GM18507 (cell line): ENCODE measurements around the gene DUSP22.

Experiments used
- DNase-seq: peaks from one replicate; pipeline ENCODE4 v3.0.0; 2011; ENCODE audit warnings: low read depth; ENCODE audit not compliant: insufficient read length; ENCODE audit errors: extremely low spot score
- FAIRE-seq: peaks from 2 replicates; lab custom pipeline; 2011; peaks lifted over from hg19 to GRCh38; lab: Jason Lieb, UNC

DUSP22 gene

DNA sequence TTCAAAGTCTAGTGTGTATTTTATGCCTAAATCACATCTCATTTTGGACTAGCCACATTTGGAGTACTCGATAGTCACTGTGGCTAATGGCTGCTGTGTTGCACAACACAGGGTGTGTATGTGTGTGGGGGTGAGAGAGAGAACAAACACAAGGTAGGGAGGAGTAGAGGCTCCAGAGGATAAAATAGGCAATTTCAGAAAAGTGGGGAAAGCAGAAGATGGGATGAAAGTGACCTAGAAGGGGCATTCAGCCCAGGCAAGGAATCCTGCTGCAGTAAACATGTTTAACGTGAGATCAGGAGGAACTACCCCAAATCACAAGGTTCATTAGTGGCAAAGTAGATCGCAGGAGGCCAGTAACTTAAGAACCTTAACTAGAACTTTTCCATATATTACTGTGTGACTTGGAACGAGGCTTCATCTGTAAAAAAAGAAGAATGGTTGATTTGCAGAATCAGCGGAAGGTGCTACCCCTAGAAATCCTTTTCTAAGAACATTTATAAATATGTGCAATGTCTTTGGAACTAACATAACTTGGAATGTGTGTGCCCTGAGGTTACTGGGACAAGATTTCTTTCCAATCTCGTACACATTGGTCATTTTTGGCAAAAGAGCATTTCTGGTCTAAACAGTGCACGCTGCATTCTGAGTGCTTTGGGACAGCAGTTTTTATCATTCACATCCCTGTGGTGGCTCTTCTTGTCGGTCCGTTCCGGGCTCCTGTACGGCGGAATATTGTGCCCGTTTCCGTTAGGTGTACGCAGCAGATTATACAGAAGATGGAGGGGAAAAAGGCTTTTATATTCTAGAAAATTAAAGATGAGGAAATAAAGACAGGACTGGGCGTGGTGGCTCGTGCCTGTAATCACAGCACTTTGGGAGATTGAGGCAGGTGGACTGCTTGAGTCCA is 2.6 kb downstream of the DUSP22 start:
- peak; percentile 31 for FAIRE-seq

GRCh38 chr6:296151-297122 is 4.2 kb downstream of the DUSP22 start:
- DNase-seq (no peak), FAIRE-seq (peak; percentile 81)

More for the DNA sequence above, 2.6 kb downstream of the DUSP22 start:
- DNase-seq, result no peak

DNA sequence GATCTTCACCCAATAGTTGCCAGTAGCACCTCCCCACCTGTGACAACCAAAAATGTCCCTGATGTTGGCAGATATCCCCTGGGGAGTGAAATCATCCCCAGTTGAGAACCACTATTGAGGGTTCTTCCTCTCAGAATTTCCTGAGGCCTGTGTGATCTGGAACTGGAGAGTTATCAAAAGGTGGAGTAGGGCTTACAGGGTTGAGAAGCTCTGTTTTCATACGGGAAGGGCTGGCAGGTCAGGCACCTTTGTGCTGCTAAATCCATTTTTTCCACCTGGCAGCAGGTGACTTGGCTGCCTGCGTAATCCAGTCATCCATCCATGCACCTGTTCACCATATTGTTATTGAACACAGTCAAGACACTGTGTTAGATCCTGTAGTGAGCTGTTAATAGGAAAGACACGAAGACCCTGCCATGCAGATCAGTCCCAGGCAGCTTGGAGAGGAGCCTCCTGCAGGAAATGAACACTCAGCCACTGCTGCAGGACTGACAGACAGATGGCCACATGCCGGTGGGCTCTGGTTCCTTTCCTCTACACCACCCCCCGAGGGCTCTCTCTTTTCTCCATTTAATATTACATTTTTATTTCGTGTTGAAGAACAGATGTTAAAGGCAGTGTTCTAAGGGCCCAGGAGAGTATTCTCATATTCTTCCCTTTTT is 5.4 kb downstream of the DUSP22 start:
- FAIRE-seq (peak; percentile 67), DNase-seq (no peak)

DNA sequence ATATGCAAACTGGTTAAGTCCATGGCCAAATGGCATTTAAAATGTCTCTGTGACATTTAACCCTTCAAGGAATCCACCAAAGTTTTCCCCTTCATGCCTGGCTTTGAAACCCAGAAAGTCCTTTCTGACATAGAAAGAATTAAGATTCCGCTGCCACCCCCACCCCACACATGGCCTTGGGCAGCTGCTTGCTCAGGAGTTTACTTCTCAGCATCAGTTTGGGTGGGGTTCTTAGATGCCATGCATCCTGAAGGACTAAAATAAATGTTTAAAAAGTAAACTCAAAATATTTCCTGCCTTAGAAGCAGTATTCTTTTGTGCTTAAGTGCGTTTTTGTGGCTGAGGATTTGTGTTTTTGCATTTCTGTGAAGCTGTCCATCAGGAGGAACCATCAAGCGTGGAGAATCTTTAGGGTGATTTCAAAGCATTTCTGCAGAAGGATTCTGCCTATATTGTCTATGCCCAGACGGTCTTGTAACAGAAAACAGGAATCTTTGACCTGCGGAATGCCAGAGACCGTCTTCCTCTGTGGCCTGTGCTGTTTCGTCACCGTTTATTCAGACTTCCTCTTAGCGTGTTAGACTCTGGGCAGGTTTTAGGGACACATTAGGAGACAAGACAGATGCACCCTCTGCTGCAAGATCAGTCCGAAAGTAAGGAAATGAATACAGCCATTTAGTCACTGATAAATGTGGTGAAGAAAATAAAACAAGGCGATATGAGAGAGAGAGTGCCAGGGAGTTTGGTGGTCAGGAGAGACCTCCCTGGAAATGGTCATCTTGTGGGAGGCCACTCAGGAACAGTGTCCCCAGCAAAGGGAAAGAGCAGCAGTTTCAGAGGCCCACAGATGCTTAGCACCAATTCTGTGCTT is 6.2 kb downstream of the DUSP22 start:
- FAIRE-seq, result peak; percentile 86

DNA sequence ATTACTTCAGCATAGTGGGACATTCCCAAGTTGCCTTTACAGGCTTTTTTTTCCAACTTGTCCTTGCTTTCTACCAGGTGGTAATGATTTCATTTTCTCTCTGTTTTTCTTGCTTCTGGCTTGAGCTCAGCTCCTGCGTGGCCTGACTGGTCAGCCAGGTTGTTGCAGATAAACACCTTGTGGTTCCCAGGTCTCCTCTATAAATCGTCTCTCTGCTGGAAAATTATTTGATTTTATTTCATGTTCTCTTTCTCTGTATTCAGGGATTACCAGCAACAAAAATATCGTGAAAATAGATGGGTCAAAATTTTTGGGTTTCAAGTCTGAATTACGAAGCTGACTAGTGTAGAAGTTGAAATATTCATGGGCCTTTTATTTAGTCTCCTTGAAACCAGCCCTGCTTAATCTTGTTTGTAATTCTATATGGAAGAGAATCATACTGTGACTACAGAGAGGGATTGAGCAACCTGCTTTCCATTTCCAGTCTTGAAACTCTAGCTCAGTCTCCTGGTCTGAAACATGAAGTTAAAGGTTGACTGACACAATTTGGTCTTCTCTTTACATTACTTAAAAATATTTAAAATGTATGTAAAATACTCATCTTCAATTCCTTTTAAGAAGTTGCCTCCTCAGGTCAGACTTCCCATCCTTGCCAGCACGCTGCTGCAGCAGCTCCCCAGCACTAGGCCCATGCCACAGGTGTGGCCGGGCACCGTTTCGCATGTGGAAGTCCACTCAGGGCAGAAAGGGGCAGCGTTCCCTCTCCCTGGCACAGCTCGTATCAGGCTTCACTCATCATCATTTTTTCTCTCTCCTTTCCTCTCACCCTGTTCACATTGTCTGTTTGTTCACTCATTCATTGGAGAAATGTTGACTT is 7.1 kb downstream of the DUSP22 start:
- no peak for FAIRE-seq

More for the DNA sequence above, 6.2 kb downstream of the DUSP22 start:
- DNase-seq, result no peak

DNA sequence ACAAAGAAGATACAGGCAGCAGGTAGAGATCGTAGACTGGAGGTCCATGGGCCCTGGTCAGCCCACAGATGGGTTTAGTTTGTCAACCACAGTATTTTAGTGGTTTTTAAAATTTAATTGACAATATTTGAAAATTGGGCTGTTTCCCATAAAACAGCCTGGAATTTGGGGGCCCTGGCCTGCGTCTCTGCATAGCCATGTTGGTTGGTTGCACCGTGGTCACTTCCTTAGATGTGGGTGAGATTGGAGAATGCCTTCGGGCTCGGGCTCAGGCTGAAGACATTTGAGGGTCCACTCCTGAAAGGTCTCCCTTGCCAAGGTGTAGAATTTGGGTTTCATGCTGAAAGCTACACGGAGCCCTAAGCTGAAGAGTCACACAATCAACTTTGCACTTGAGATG is 7.7 kb downstream of the DUSP22 start:
- no peak for FAIRE-seq
- no peak for DNase-seq

More for the DNA sequence above, 7.1 kb downstream of the DUSP22 start:
- no peak for DNase-seq

GRCh38 chr6:300494-301198 is 8.4 kb downstream of the DUSP22 start:
- no peak for FAIRE-seq
- DNase-seq, result no peak

DNA sequence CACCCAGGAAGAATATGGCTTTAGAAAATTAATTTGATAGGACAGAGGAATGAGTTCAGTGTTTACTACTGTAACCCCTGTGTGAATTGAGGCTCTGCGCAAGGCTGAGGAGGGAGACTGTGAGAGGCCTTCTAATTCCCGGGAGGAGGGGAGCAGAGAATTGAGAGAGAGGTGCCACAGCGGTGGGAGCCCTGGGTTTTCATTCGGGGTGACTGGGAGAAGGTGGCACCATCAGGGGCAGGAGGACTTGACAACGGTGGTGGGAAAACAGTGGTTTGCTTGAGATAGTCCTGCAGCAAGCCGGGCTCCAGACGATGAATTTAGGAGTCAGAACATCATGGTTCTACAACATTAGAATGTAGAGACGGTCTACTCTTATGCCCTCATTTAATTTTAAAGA is 9.2 kb downstream of the DUSP22 start:
- DNase-seq, result no peak
- no peak for FAIRE-seq

DNA sequence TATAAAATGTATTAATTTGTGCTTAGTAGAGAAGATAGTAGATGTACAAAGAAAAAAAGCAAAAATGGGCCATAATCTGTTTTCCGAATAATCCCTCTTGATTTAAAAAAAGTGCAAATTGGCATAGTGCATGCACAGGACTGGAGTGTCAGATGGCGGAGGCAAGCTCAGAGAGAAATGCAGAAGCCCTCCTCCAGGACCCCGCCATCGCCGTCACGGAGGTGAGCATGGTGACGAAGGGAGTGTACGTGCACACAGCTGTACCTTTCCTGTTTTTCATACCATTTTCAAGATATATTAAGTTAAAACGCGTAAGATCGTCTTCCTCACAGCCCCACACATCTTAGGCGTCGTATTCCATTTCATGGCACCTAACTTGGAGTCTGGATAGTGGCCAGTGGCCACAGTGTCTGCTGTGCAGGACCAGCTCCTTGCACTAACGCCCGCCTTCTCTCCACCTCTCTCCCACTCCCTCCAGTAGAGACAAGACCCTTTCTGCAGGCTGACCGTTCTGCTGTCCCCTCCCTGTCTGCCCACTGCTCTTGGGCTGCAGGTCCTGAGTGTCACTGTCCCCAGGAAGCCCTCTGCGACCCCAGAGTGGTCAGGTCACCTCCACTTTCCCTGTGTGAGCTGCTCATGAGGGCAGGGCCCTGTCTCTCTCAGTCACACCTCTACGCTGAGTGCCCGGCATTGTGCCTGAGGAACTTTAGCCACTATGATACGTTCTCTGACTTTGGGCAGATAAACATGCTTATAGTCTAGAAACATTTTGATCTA is 9.8 kb downstream of the DUSP22 start:
- DNase-seq (no peak), FAIRE-seq (no peak)

GRCh38 chr6:302760-303159 is 10.5 kb downstream of the DUSP22 start:
- no peak for FAIRE-seq
- no peak for DNase-seq

DNA sequence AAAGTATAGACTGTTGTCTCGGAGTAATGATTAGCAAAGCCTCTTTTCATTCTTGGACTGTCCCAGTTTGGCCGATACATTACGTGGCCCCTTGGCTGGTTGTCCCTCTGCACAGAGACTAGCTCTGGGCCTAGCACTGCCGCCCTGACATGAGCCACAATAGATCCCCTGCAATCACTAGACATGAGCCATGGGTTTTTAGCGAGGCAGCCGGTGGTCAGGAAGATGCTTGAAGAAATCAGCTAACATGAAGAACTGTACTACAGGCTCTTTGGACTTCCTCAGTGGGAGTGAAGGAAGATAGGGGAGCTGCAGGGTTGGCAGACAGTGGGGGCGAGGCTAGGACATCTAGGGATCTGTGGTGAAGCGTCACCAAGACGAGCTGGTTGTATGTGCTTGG is 11.0 kb downstream of the DUSP22 start:
- FAIRE-seq (no peak), DNase-seq (no peak)

- no peak for DNase-seq
- no peak for FAIRE-seq
Measured at GRCh38 chr6:303948-304558, 11.8 kb downstream of the DUSP22 start.

DNA sequence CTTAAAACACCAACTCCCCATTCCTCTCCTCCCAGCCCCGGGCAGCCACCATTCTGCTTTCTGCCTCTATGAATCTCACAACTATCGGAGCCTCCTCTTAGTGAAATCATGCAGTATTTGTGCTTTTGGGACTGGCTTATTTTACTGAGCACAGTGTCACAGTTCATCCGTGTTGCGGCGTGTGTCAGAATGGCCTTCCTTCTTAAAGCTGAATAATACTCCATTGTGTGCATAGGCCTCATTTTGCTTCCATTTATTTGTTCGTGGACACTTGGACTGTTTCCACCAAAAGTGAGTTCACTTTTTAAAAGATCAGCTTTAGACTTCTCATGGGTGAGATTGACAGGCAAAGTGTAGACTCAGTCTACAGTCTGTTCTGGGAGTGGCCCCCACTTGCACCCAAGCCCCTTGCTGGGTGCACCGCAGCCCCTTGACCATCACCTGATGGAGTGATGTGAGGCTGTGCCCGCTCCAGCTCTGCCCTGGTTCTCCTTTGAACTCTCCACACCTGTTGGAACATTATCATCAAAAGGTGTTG is 12.6 kb downstream of the DUSP22 start:
- DNase-seq (no peak), FAIRE-seq (no peak)

DNA sequence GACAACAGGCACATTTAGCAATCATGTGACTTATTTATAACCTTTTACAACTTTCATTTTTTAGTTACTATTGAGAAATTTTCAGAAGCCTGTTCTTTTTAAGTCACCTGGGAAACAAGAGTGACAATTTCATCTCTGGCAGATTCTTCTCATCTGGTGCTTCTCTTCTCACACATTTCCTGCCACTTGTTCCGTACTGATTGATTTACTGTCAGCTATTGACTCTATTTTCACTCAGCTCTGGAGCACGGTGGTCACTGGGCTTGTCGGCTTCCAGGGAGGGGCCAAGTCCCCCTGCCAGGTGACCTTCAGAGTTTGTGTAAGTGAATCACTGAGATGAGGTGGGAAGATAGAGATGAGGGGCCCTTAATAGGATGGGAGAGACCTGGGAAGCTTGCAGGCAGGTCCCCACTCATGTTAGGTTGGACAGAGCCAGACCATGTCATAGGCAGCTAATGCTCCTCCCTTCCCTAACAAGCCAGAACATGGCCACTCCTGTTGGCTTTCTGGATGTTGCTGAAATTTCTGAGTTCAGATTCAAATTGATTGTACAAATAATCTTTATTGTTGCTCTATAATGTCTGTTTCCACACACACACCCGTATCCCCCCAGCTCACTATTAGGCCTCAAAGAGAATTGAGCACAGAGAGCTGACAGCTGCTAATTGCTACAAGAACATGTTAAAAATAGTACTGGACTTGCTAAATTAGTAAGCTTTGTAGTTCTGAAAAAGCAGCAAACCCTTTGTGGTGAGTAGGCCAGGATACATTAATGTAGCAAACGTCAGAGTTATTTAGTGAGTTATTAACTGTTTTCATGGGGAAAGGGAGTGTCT is 13.3 kb downstream of the DUSP22 start:
- peak; percentile 98 for FAIRE-seq

GRCh38 chr6:306641-307061 is 14.4 kb downstream of the DUSP22 start:
- no peak for FAIRE-seq
- DNase-seq, result no peak

More for the DNA sequence above, 13.3 kb downstream of the DUSP22 start:
- peak; percentile 86 for DNase-seq
